ENCODE data around the gene SLC35G4.
"Not testable (repeated sequence)": the region's sequence is repeated elsewhere in the genome, so short reads cannot be mapped to it uniquely, and the experiment has no call there.

Gene SLC35G4

DNA sequence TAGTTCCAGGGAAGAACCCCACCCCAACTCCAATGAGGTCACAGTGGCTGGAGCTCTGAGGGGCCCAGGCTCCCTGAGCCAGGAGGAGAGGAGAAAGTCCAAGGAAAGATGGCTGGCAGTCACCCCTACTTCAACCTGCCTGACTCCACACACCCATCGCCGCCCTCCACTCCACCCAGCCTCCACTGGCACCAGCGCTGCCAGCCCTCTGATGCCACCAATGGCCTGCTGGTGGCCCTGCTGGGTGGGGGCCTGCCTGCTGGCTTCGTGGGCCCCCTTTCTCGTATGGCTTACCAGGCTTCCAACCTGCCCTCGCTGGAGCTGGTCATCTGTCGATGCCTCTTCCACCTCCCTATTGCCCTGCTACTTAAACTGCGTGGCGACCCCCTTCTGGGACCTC, at the start of gene SLC35G4:
SLC35G4 (plus strand) TSS at position 109 of the 400 bp plus-strand sequence; CDS start at position 109, 0 bp downstream.
- not testable (repeated sequence) for TF ChIP-seq NFIC (IDR thresholded peaks at IDR 0.05); CREB1 (IDR thresholded peaks at IDR 0.05; ENCODE audit: low read depth); RAD21 (IDR thresholded peaks at IDR 0.05; ENCODE audit: low read depth)

DNA sequence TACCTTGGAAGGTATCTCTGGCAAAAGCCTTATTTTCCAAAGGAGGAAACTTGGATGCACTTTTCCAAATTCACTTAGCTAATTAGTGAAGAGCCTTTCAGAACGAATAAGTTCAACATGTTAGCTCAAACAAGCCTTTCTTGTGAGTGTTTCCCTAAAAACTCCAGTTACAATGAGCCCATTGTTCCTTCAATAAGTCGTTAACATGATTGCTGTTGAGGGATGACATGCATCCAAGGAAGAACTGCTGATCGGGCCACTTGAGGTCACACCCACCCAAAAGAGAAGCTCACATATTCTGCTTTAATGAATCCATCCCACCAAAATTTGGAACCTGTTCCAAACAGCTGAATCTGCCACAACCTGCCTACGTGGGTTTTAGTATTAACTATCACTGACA, 48.1 kb upstream of the SLC35G4 start:
- TF ChIP-seq TAF1 (IDR thresholded peaks at IDR 0.05; ENCODE audit: low read depth) (no peak), CREB1 (IDR thresholded peaks at IDR 0.05; ENCODE audit: low read depth) (no peak), CEBPB (IDR thresholded peaks at IDR 0.05) (no peak), EP300 (IDR thresholded peaks at IDR 0.05; ENCODE audit: borderline replicate concordance) (no peak), YY1 (IDR thresholded peaks at IDR 0.05; ENCODE audit: low read depth) (no peak), TEAD4 (IDR thresholded peaks at IDR 0.05) (no peak), RAD21 (IDR thresholded peaks at IDR 0.05; ENCODE audit: low read depth) (no peak), EGR1 (IDR thresholded peaks at IDR 0.05) (no peak), USF1 (IDR thresholded peaks at IDR 0.05) (no peak), NFIC (IDR thresholded peaks at IDR 0.05) (no peak), MAX (IDR thresholded peaks at IDR 0.05) (no peak), ZBTB7A (IDR thresholded peaks at IDR 0.05; ENCODE audit: low read depth) (no peak), TCF12 (IDR thresholded peaks at IDR 0.05; ENCODE audit: low read depth) (no peak), FOXM1 (IDR thresholded peaks at IDR 0.05; ENCODE audit: borderline replicate concordance, low read depth) (no peak)
- TF ChIP-seq, protein P1, sequence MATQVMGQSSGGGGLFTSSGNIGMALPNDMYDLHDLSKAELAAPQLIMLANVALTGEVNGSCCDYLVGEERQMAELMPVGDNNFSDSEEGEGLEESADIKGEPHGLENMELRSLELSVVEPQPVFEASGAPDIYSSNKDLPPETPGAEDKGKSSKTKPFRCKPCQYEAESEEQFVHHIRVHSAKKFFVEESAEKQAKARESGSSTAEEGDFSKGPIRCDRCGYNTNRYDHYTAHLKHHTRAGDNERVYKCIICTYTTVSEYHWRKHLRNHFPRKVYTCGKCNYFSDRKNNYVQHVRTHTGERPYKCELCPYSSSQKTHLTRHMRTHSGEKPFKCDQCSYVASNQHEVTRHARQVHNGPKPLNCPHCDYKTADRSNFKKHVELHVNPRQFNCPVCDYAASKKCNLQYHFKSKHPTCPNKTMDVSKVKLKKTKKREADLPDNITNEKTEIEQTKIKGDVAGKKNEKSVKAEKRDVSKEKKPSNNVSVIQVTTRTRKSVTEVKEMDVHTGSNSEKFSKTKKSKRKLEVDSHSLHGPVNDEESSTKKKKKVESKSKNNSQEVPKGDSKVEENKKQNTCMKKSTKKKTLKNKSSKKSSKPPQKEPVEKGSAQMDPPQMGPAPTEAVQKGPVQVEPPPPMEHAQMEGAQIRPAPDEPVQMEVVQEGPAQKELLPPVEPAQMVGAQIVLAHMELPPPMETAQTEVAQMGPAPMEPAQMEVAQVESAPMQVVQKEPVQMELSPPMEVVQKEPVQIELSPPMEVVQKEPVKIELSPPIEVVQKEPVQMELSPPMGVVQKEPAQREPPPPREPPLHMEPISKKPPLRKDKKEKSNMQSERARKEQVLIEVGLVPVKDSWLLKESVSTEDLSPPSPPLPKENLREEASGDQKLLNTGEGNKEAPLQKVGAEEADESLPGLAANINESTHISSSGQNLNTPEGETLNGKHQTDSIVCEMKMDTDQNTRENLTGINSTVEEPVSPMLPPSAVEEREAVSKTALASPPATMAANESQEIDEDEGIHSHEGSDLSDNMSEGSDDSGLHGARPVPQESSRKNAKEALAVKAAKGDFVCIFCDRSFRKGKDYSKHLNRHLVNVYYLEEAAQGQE (IDR thresholded peaks at IDR 0.05; ENCODE audit: low read depth) = no peak

DNA sequence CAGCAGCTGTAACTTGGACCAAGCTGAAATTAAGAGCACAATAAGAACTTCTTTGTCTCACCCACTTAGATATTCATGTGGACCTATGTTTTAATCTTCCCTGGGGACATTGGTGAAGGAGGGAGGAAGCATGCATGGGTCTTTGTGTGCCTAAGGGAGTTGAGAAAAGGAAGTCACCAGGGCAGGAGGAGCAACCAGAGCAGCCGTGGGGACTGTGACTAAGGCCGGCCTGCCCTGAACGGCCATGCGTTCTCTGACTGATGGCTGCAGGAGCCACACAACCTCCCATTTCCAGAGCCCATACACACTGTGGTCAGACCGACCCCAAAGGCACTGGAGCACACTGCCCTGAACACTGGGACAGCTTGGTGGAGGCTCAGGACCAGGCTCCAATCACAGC, 43.7 kb upstream of the SLC35G4 start:
- TF ChIP-seq YY1 (IDR thresholded peaks at IDR 0.05; ENCODE audit: low read depth) (no peak), USF1 (IDR thresholded peaks at IDR 0.05) (no peak), EP300 (IDR thresholded peaks at IDR 0.05; ENCODE audit: borderline replicate concordance) (no peak), TAF1 (IDR thresholded peaks at IDR 0.05; ENCODE audit: low read depth) (no peak), NFIC (IDR thresholded peaks at IDR 0.05) (no peak), CEBPB (IDR thresholded peaks at IDR 0.05) (no peak), MAX (IDR thresholded peaks at IDR 0.05) (no peak), TEAD4 (IDR thresholded peaks at IDR 0.05) (no peak), TCF12 (IDR thresholded peaks at IDR 0.05; ENCODE audit: low read depth) (no peak), CREB1 (IDR thresholded peaks at IDR 0.05; ENCODE audit: low read depth) (no peak), RAD21 (IDR thresholded peaks at IDR 0.05; ENCODE audit: low read depth) (no peak), FOXM1 (IDR thresholded peaks at IDR 0.05; ENCODE audit: borderline replicate concordance, low read depth) (no peak), EGR1 (IDR thresholded peaks at IDR 0.05) (no peak), ZBTB7A (IDR thresholded peaks at IDR 0.05; ENCODE audit: low read depth) (no peak)
- TF ChIP-seq, protein P1 (IDR thresholded peaks at IDR 0.05; ENCODE audit: low read depth) = no peak

DNA sequence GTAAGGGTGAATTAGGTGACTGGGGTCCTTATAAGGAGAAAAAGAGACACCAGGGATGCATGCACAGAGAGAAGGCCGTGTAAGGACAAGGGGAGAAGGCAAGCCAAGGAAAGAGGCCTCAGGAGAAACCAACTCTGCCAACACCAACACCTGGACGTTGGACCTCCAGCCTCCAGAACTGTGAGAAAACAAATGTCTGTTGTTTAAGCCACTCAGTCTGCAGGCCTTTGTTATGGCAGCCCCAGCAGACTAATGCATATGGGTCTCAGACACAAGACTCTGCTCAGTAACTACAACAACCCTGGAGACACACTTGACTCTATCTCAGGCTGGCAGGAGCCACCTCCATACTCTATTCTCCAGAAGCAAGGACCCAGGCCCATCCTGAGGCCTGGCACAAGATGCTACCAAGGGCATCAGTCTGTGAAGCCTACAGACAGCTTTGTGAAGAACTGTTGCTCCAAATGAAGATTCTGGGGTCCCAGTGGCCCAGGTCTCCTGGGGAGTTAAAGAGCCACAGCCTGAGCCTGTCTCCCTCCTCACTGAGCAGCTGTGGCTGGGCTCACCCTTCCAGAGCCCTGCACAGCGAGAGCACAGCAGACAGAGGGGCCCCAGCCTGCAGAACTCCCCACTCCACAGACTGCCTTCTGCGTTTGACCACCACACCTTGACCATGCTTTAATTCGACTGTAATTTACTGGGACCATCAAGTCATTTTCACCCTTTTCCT, 43.0 kb upstream of the SLC35G4 start:
- TF ChIP-seq YY1 (IDR thresholded peaks at IDR 0.05; ENCODE audit: low read depth) (no peak), CEBPB (IDR thresholded peaks at IDR 0.05) (no peak), EGR1 (IDR thresholded peaks at IDR 0.05) (no peak), MAX (IDR thresholded peaks at IDR 0.05) (no peak), TEAD4 (IDR thresholded peaks at IDR 0.05) (no peak), TAF1 (IDR thresholded peaks at IDR 0.05; ENCODE audit: low read depth) (no peak), EP300 (IDR thresholded peaks at IDR 0.05; ENCODE audit: borderline replicate concordance) (no peak), ZBTB7A (IDR thresholded peaks at IDR 0.05; ENCODE audit: low read depth) (no peak), FOXM1 (IDR thresholded peaks at IDR 0.05; ENCODE audit: borderline replicate concordance, low read depth) (no peak), RAD21 (IDR thresholded peaks at IDR 0.05; ENCODE audit: low read depth) (no peak)
- TF ChIP-seq, protein P1 (IDR thresholded peaks at IDR 0.05; ENCODE audit: low read depth) = no peak
